Measurements from ENCODE around the gene SYNM. TPM values are rescaled to one million over a fixed set of nuclear protein-coding genes. Genes with fewer than 3 reads are reported as not detected.

Gene SYNM
- total RNA-seq, 4 donors from 2014 or later, result 26.7 to 61.2 (median 45.3) TPM

DNA sequence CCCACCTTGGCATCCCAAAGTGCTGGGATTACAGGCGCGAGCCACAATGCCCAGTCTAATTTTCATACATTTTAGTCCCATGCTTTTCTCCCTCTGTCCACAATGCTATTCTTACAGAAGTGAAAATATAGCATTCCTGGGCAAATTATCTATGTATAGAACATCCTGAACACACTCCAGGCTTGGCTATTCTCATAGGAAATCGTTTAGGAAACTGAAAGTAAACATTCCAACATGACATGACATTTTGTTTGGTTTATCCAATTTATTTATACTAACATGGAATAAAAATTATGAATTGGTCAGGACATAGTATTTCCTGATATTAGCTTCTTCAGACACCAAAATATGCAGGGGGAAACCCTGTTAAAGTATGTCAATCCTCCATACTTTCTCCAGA is 52.6 kb downstream of the SYNM start:
- TF ChIP-seq, protein P1, sequence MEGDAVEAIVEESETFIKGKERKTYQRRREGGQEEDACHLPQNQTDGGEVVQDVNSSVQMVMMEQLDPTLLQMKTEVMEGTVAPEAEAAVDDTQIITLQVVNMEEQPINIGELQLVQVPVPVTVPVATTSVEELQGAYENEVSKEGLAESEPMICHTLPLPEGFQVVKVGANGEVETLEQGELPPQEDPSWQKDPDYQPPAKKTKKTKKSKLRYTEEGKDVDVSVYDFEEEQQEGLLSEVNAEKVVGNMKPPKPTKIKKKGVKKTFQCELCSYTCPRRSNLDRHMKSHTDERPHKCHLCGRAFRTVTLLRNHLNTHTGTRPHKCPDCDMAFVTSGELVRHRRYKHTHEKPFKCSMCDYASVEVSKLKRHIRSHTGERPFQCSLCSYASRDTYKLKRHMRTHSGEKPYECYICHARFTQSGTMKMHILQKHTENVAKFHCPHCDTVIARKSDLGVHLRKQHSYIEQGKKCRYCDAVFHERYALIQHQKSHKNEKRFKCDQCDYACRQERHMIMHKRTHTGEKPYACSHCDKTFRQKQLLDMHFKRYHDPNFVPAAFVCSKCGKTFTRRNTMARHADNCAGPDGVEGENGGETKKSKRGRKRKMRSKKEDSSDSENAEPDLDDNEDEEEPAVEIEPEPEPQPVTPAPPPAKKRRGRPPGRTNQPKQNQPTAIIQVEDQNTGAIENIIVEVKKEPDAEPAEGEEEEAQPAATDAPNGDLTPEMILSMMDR (IDR thresholded peaks at IDR 0.05; ENCODE audit: low read depth), result no peak

DNA sequence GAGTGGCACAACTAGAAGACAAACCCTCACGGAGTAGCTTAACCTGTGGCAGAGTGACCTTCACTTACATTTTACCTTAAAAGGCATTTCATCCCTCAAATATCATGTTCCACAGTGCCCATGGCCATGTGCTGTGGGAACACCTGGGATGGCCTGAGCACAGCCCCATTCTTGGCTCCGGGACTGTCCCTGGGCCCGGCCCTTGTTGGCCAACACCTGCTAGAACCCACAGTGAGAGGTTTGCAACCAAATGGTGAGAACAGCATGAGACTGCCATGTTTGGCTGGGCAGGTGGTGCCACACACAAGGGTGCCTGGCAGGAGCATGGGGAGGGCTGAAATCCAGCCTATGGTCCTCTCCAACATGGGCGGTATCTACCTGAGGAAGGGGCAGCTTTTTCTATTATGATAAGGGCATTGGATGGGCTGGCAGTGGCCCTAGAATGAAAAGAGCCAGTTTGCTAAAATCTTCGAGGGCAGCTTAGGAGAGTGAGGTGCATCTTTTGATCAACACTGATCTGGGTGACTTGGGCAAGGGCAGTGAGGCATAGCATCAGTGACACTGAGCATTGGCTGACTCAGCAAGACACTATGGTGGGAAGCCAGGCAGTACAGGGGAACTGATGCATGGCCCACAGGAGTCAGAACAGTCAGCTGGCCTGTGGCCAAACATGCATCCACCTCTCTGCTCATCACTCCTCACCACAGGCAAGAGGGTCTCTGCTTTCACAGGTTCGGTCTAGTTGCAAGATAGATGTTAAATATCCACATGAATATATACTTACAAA is 53.9 kb downstream of the SYNM start:
- TF ChIP-seq, protein P1 (IDR thresholded peaks at IDR 0.05; ENCODE audit: low read depth), result no peak

GRCh38 chr15:99163271-99164062 is 58.6 kb downstream of the SYNM start:
- TF ChIP-seq, protein P1 (IDR thresholded peaks at IDR 0.05; ENCODE audit: low read depth), result no peak

DNA sequence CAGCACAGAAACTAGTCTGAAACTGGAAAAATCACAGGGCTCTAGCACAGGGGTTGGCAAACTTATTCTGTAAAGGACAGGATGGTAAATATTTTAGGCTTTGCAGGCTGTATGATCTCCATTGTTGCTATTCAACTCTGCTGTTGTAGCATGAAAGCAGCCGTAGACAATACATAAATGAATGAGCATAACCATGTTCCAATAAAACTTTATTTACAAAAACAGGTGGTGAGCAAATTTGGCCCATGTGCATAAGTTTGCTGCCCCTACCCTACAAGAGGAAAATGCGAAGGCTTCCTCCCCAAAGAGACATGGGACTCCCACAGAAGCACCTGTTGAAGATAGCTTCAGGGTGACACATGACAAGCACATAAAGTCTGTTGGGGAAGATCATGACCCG is 59.2 kb downstream of the SYNM start:
- TF ChIP-seq, protein P1 (IDR thresholded peaks at IDR 0.05; ENCODE audit: low read depth), result no peak

- TF ChIP-seq, protein P1 (IDR thresholded peaks at IDR 0.05; ENCODE audit: low read depth), result no peak
These were observed 60.3 kb downstream of the SYNM start for GRCh38 chr15:99165020-99165790.

DNA sequence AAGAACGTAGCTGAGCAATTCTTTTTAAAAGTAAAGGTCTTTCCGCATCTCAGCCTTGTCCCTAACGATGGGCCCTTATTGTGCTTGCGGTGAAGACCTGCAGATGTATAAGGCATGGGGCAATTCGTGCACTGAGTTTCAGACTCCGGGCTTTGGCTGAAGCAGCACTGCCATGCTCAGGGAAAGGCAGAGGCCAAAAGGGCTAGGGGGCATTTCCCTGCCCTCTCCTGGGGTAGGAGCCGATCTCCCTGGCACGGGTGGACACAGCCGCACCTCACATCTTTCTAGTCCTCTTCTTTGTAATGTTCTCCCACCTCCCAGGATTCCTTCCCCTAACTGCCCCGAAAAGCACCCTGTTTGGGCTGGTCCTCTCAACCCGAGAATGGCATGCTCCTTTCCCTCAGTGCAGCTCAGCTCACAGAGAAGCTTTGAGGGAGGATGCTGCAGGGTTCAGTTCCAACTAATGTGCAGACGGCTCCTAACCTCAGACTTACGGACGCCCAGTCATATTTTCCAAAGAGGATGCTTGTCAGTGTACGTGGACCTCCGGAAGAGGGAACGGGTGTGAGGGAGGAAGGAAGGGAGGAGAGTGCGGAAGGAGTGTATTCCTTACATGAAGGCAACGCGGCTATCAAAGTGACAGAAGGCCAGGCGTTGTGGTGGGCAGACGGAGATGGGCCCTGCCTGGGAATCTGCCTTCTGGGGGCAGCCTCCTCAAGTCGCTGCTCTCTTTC is 61.2 kb downstream of the SYNM start:
- TF ChIP-seq, protein P1 (IDR thresholded peaks at IDR 0.05; ENCODE audit: low read depth), result no peak

Measured in subcutaneous adipose tissue (tissue), 4 donors.